UCSD-AML1 (cell line): ENCODE data around the gene TBCE.
"Not testable (repeated sequence)": the region's sequence is repeated elsewhere in the genome, so short reads cannot be mapped to it uniquely, and the experiment has no call there.

ENCODE experiments used
- DNase-seq: peaks from one replicate; lab custom pipeline; 2025; ENCODE audit not compliant: unreplicated experiment; lab: John Stamatoyannopoulos, UW

TBCE gene

GRCh38 chr1:235351898-235352297 is 15.3 kb upstream of the TBCE start:
- DNase-seq = no peak

- no peak for DNase-seq
Observed at GRCh38 chr1:235357485-235358373, 9.5 kb upstream of the TBCE start.

GRCh38 chr1:235358899-235359298 is 8.3 kb upstream of the TBCE start:
- no peak for DNase-seq

- DNase-seq = not testable (repeated sequence)
Observed at GRCh38 chr1:235364189-235364588, 3.0 kb upstream of the TBCE start.

DNA sequence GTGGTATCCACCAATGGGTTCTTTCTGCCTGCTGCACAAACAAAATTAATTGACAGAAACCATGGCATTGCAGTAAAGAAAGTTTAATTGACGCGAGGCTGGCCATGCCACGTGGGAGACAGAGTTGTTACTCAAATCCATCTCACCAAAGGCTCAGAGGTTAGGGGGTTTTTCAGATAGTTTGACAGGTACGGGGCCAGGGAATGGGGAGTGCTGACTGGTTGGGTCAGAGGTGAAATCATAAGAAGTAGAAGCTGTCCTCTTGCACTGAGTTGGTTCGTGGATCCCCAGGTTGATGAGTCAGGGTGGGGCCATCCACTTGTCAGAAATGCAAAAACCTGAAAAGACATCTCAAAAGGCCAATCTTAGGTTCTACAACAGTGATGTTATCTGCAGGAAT is 941 bp upstream of the TBCE start:
- no peak for DNase-seq

DNA sequence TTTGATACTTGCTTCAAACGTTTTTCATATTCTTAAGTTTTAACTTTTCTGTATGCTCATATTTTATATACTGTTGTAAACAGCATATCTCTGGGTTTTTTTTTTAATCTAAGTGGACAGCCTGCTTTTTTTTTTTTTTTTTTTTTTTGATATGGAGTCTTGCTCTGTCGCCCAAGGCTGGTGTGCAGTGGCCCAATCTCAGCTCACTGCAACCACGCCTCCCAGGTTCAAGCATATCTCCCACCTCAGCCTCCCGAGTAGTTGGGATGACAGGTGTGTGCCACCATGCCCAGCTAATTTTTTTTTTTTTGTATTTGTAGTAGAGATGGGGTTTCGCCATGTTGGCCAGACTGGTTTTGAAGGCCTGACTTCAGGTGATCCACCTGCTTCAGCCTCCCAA is 1.2 kb downstream of the TBCE start:
- DNase-seq = no peak

- DNase-seq = no peak
Observed at GRCh38 chr1:235369802-235370201, 2.6 kb downstream of the TBCE start.

DNA sequence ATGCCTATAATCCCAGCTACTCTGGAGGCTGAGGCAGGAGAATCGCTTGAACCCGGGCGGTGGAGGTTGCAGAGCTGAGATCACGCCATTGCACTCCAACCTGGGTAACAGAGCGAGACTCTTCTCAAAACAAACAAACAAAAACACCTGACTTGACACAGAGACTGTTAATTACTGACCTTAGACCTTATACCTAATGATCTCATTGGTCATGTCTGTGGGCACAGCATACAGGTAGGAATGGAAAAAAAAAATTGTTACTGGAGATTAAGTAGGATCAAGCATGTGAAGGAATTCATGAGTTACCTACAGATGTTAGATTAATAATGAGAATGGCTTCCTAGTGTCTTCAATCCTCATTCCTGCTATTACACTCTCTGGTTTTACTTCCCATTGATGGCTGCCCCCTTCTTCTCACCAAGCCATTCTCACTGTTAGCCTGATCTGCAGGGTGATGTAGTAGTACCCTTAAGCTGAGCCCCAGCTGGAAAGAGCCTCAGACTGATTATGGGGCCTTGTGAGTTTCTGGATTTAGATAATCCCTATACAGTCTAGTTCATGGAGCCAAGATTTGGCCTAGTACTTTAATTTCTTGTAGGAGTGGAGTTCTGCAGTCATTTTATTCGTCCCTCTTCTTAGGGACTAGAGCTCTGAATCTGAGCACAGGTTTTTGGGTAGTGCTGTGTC is 8.8 kb downstream of the TBCE start:
- DNase-seq = no peak

DNA sequence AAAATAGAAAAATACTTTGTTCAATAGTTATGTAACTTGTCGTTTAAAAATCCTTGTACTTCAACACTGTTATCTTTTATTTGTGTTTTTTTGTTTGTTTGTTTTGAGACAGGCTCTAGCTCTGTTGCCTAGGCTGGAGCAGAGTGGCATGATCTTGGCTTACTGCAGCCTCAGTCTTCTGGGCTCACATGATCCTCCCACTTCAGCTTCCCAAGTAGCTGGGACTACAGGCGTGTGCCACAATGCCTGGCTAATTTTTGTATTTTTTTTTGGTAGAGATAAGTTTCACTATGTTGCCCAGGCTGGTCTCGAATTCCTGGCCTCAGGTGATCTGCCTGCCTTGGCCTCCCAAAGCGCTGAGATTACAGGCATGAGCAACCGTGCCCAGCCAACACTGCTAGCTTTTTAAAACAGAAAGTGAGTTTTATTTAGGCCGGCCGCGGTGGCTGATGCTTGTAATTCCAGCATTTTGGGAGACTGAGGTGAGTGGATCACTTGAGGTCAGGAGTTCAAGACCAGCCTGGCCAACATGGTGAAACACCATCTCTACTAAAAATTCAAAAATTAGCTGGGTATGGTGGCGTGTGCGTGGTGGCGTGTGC is 11.0 kb downstream of the TBCE start:
- DNase-seq = not testable (repeated sequence)

GRCh38 chr1:235381955-235382739 is 14.9 kb downstream of the TBCE start:
- not testable (repeated sequence) for DNase-seq

- DNase-seq = not testable (repeated sequence)
Observed at GRCh38 chr1:235385633-235386032, 18.4 kb downstream of the TBCE start.

DNA sequence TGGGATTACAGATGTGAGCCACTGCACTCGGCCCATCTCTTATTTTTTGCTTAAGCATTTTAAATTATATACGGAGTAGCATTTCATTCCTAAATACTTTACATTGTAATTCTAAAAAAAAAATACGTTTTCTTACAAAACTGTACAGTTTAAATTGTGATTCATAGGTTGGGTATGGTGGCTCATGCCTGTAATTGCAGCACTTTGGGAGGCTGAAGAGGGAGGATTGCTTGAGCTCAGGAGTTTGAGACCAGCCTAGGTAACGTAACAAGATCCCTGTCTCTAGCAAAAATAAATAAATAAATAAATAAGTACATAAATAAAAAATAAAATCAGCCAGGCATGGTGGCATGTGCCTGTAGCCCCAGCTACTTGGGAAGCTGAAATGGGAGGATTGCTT is 24.6 kb downstream of the TBCE start:
- DNase-seq = no peak

GRCh38 chr1:235397733-235398132 is 30.5 kb downstream of the TBCE start:
- no peak for DNase-seq

- DNase-seq = no peak
Observed at GRCh38 chr1:235399661-235400060, 32.4 kb downstream of the TBCE start.

- no peak for DNase-seq
Observed at GRCh38 chr1:235401251-235401650, 34.0 kb downstream of the TBCE start.

GRCh38 chr1:235402457-235403200 is 35.4 kb downstream of the TBCE start:
- no peak for DNase-seq

- no peak for DNase-seq
Observed at GRCh38 chr1:235403593-235403992, 36.4 kb downstream of the TBCE start.

DNA sequence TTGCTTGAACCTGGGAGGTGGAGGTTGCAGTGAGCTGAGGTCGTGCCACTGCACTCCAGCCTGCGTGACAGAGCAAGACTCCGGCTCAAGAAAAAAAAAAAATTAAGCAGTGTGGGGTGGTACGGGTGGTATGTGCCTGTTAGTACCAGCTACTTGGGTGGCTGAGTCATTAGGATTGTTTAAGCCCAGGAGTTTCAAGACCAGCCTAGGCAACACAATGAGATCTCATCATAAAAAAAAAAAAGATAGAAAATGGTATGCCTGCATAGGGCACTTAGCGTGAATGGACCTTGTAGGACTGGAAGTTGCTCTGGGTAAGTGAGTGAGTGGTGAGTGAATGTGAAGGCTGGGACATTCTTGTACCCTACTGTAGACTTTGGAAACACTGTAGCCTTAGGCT is 37.0 kb downstream of the TBCE start:
- no peak for DNase-seq

DNA sequence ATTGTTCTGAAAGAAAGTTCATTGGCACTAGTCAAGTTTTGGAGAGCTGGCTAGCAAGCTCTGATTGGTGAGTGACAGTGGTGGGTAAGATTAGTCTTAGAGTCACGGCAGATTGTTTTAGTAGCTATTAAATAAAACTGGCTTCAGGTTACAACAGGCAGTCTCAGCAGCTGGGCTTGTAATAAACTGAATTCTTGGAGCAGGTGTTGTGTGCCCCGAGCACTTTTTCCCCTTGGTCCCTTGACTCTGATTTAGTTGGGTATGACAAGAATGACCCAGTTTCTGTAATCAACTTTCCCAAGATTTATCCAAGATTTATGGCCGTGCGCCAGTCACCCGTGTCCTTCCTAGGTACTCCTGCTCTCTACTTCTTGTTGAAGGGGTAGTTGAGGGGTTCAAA is 40.2 kb downstream of the TBCE start:
- DNase-seq = no peak

GRCh38 chr1:235408503-235408960 is 41.3 kb downstream of the TBCE start:
- DNase-seq = no peak
